AG04450 (cell line): ENCODE data around the gene SGMS1. TPM values are rescaled to one million over a fixed set of nuclear protein-coding genes. Genes with fewer than 3 reads are reported as not detected.

Source experiments
- CTCF ChIA-PET: fragments of 300-600, 350-600 bp; formaldehyde crosslinking; extraction: SDS; loops from one replicate; lab custom pipeline; 2022; ENCODE audit warnings: antibody characterized with exemption, inconsistent platforms; lab: Charles Lee
- POLR2A ChIA-PET: fragments of 350-600 bp; formaldehyde crosslinking; extraction: SDS; loops from one replicate; lab custom pipeline; 2021; ENCODE audit warnings: antibody characterized with exemption, inconsistent platforms; lab: Yijun Ruan, JAX
- DNase-seq: peaks from one replicate; pipeline ENCODE4 v3.0.0-alpha.2; 2011; ENCODE audit warnings: low read depth, low spot score
- H3K27ac ChIP-seq: one replicate; pipeline ENCODE4 v1.5.1; 2012; ENCODE audit warnings: low read depth, low read length, control low read depth
- H3K27me3 ChIP-seq: one replicate; pipeline ENCODE4 v1.6.0; 2012; ENCODE audit warnings: low read length; ENCODE audit not compliant: control insufficient read depth, insufficient read depth
- H3K4me3 ChIP-seq: 2 replicates; pipeline ENCODE4 v1.5.1; 2011; ENCODE audit warnings: mild to moderate bottlenecking, low read depth, low read length, control low read depth
- H3K9me3 ChIP-seq: 2 replicates; pipeline ENCODE4 v1.5.1; 2012; ENCODE audit warnings: low read length; ENCODE audit not compliant: control insufficient read depth, insufficient read depth
- polyA plus RNA-seq: library from polyadenylated mRNA; depleted of rRNA; stranded (reverse); fragments of >200 nt; gene quantifications from 2 replicates; pipeline ENCODE4 v1.2.3, GENCODE V29; 2011
- TF ChIP-seq, protein P1 (sequence below): IDR thresholded peaks from 2 replicates; pipeline ENCODE4 v1.5.1; 2011; ENCODE audit warnings: low read depth, low read length, control low read depth, inconsistent platforms

SGMS1 gene
- polyA plus RNA-seq, 1 experiment: 17.7 TPM

GRCh38 chr10:50625649-50626132 is 1.9 kb upstream of the SGMS1 start:
- CTCF ChIA-PET: interaction anchor here (0.6 kb wide), 1 partner anchor 333 kb away, joined by 3 read pairs; no protein-coding TSS in a partner anchor
- POLR2A ChIA-PET: interaction anchor here (1.1 to 4.5 kb wide), 2 partner anchors 21 to 28 kb away, joined by 5 to 35 read pairs; no protein-coding TSS in a partner anchor
- DNase-seq: no peak
- peak overlapping the region; percentile 81 for H3K4me3 ChIP-seq
- H3K27ac ChIP-seq: peak overlapping the region; percentile 99
- H3K9me3 ChIP-seq: no peaks in the 10 kb centered on the region; the same call in 1 of the 2 replicates
- TF ChIP-seq, protein P1, sequence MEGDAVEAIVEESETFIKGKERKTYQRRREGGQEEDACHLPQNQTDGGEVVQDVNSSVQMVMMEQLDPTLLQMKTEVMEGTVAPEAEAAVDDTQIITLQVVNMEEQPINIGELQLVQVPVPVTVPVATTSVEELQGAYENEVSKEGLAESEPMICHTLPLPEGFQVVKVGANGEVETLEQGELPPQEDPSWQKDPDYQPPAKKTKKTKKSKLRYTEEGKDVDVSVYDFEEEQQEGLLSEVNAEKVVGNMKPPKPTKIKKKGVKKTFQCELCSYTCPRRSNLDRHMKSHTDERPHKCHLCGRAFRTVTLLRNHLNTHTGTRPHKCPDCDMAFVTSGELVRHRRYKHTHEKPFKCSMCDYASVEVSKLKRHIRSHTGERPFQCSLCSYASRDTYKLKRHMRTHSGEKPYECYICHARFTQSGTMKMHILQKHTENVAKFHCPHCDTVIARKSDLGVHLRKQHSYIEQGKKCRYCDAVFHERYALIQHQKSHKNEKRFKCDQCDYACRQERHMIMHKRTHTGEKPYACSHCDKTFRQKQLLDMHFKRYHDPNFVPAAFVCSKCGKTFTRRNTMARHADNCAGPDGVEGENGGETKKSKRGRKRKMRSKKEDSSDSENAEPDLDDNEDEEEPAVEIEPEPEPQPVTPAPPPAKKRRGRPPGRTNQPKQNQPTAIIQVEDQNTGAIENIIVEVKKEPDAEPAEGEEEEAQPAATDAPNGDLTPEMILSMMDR: no peak
- no peaks in the 10 kb centered on the region for H3K27me3 ChIP-seq

GRCh38 chr10:50624866-50625501 is 1.2 kb upstream of the SGMS1 start:
- Histone ChIP-seq H3K27ac (peak overlapping the region; percentile 99), H3K27me3 (no peaks in the 10 kb centered on the region), H3K4me3 (peak overlapping the region; percentile 81), H3K9me3 (no peaks in the 10 kb centered on the region; the same call in 1 of the 2 replicates)
- DNase-seq: no peak
- ChIA-PET POLR2A (interaction anchor here (0.6 to 4.5 kb wide), 12 partner anchors 11 to 264 kb away, joined by 3 to 35 read pairs (median 4); no protein-coding TSS in a partner anchor), CTCF (interaction anchor here (1.0 to 1.1 kb wide), 3 partner anchors 68 to 256 kb away, joined by 3 to 9 read pairs (median 3); no protein-coding TSS in a partner anchor)
- TF ChIP-seq, protein P1: peak; percentile 79

DNA sequence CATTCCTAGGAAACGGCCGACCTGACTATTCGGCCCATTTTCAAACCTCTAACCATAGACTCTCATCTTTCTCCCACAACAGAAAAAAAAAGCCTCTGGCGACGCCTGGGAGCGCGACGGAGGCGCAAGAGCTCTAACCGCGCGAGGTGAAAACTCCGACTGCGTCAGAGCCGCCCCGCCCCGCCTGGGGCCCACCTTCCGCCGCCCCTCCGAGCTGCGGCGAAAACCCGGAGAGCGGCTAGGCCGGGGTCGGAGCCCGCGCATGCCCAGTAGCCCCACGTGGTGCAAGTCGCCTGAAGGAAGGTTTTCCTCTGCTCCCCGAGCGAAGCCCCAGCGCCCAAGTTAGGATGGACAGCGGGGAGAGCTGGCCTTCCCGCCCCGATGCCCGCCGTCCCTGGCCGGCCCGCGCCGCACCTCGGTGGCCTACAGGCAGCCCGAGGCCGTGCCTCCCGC is 683 bp upstream of the SGMS1 start:
- Histone ChIP-seq H3K27me3 (no peaks in the 10 kb centered on the region), H3K9me3 (no peaks in the 10 kb centered on the region; the same call in 1 of the 2 replicates), H3K4me3 (peak overlapping the region; percentile 81), H3K27ac (peak overlapping the region; percentile 99)
- POLR2A ChIA-PET: interaction anchor here (0.6 to 4.5 kb wide), 12 partner anchors 11 to 264 kb away, joined by 3 to 35 read pairs (median 4); no protein-coding TSS in a partner anchor
- DNase-seq: peak; percentile 85
- CTCF ChIA-PET: interaction anchor here (1.0 to 1.1 kb wide), 3 partner anchors 67 to 256 kb away, joined by 3 to 9 read pairs (median 3); no protein-coding TSS in a partner anchor
- TF ChIP-seq, protein P1: no peak

GRCh38 chr10:50622706-50623662 is 772 bp downstream of the SGMS1 start:
- no peak for DNase-seq
- Histone ChIP-seq H3K9me3 (no peaks in the 10 kb centered on the region; the same call in 1 of the 2 replicates), H3K27ac (peak overlapping the region; percentile 77), H3K27me3 (no peaks in the 10 kb centered on the region), H3K4me3 (peak overlapping the region; percentile 81)
- TF ChIP-seq, protein P1: 0 out of 2 replicates have a peak, but pooled peaks have one; percentile 6
- POLR2A ChIA-PET: interaction anchor here (4.5 kb wide), 1 partner anchor 18 kb away, joined by 35 read pairs; no protein-coding TSS in a partner anchor
- CTCF ChIA-PET: interaction anchor here (1.0 to 1.8 kb wide), 3 partner anchors 18 to 263 kb away, joined by 3 to 4 read pairs (median 3); no protein-coding TSS in a partner anchor
